ENCODE measurements around the gene ZNF221.
A peak's percentile ranks its signal among the peaks of the same experiment; 100 is the strongest.

Gene ZNF221

GRCh38 chr19:43983912-43984686 is 33.1 kb downstream of the ZNF221 start, which contains the start of gene ZNF155:
TSS of gene ZNF155 (plus strand) at chr19:43984188. CDS start at chr19:43988544, 4,356 bp downstream.
- Histone ChIP-seq H2AFZ (ENCODE audit: low read depth, low read length) (peak within 1 kb of the TSS; percentile 36), H3K4me3 (ENCODE audit: low read length) (peak within 1 kb of the TSS; percentile 80), H3K4me1 (ENCODE audit: insufficient read depth, low read length) (peaks cover 4% of the 10 kb centered on the region), H3K9me3 (ENCODE audit: low read length) (no peaks in the 10 kb centered on the region), H3K27me3 (ENCODE audit: insufficient read depth, low read length) (no peaks in the 10 kb centered on the region), H3K36me3 (ENCODE audit: insufficient read depth, low read length) (peaks cover 2% of the 10 kb centered on the region)

GRCh38 chr19:43984687-43985000 is 33.6 kb downstream of the ZNF221 start:
- Histone ChIP-seq H3K36me3 (ENCODE audit: insufficient read depth, low read length) (peaks cover 7% of the 10 kb centered on the region), H3K27me3 (ENCODE audit: insufficient read depth, low read length) (no peaks in the 10 kb centered on the region), H3K4me1 (ENCODE audit: insufficient read depth, low read length) (peaks cover 4% of the 10 kb centered on the region), H2AFZ (ENCODE audit: low read depth, low read length) (peak overlapping the region; percentile 36), H3K4me3 (ENCODE audit: low read length) (peak overlapping the region; percentile 80), H3K9me3 (ENCODE audit: low read length) (peaks cover 2% of the 10 kb centered on the region)

- no peaks in the 10 kb centered on the region for H3K9me3 ChIP-seq (ENCODE audit: low read length)
- H3K4me3 ChIP-seq (ENCODE audit: low read length) = no peak overlapping the region
- peaks cover 4% of the 10 kb centered on the region for H3K4me1 ChIP-seq (ENCODE audit: insufficient read depth, low read length)
- no peak overlapping the region for H2AFZ ChIP-seq (ENCODE audit: low read depth, low read length)
- peaks cover 29% of the 10 kb centered on the region for H3K36me3 ChIP-seq (ENCODE audit: insufficient read depth, low read length)
- no peaks in the 10 kb centered on the region for H3K27me3 ChIP-seq (ENCODE audit: insufficient read depth, low read length)
Measured at GRCh38 chr19:43997631-43998290, 46.7 kb downstream of the ZNF221 start.

- Histone ChIP-seq H3K4me1 (ENCODE audit: insufficient read depth, low read length) (peaks cover 10% of the 10 kb centered on the region), H3K9me3 (ENCODE audit: low read length) (peaks cover under 1% of the 10 kb centered on the region), H3K36me3 (ENCODE audit: insufficient read depth, low read length) (peaks cover 5% of the 10 kb centered on the region), H2AFZ (ENCODE audit: low read depth, low read length) (peak overlapping the region; percentile 76), H3K27me3 (ENCODE audit: insufficient read depth, low read length) (no peaks in the 10 kb centered on the region), H3K4me3 (ENCODE audit: low read length) (peak overlapping the region; percentile 78)
Measured at GRCh38 chr19:44002212-44002565, 51.2 kb downstream of the ZNF221 start.

- H3K36me3 ChIP-seq (ENCODE audit: insufficient read depth, low read length) = peaks cover 8% of the 10 kb centered on the region
- H3K27me3 ChIP-seq (ENCODE audit: insufficient read depth, low read length) = no peaks in the 10 kb centered on the region
- peaks cover 10% of the 10 kb centered on the region for H3K4me1 ChIP-seq (ENCODE audit: insufficient read depth, low read length)
- H3K9me3 ChIP-seq (ENCODE audit: low read length) = peaks cover 2% of the 10 kb centered on the region
- peak within 1 kb of the TSS; percentile 76 for H2AFZ ChIP-seq (ENCODE audit: low read depth, low read length)
- peak within 1 kb of the TSS; percentile 78 for H3K4me3 ChIP-seq (ENCODE audit: low read length)
Measured at GRCh38 chr19:44002566-44003460, 51.8 kb downstream of the ZNF221 start, which contains the start of gene ZNF230. TSS of gene ZNF230 (plus strand) at chr19:44002957. CDS start at chr19:44007079, 4,122 bp downstream.

GRCh38 chr19:44003461-44004009 is 52.5 kb downstream of the ZNF221 start:
- Histone ChIP-seq H2AFZ (ENCODE audit: low read depth, low read length) (peak overlapping the region; percentile 76), H3K27me3 (ENCODE audit: insufficient read depth, low read length) (no peaks in the 10 kb centered on the region), H3K9me3 (ENCODE audit: low read length) (peaks cover 7% of the 10 kb centered on the region), H3K4me3 (ENCODE audit: low read length) (peak overlapping the region; percentile 78), H3K4me1 (ENCODE audit: insufficient read depth, low read length) (peaks cover 10% of the 10 kb centered on the region), H3K36me3 (ENCODE audit: insufficient read depth, low read length) (peaks cover 12% of the 10 kb centered on the region)

GRCh38 chr19:44005973-44006372 is 54.9 kb downstream of the ZNF221 start:
- Histone ChIP-seq H2AFZ (ENCODE audit: low read depth, low read length) (no peak overlapping the region), H3K9me3 (ENCODE audit: low read length) (peaks cover 29% of the 10 kb centered on the region), H3K27me3 (ENCODE audit: insufficient read depth, low read length) (no peaks in the 10 kb centered on the region), H3K36me3 (ENCODE audit: insufficient read depth, low read length) (peaks cover 35% of the 10 kb centered on the region), H3K4me1 (ENCODE audit: insufficient read depth, low read length) (peaks cover 10% of the 10 kb centered on the region), H3K4me3 (ENCODE audit: low read length) (no peak overlapping the region)

- Histone ChIP-seq H2AFZ (ENCODE audit: low read depth, low read length) (no peak overlapping the region), H3K9me3 (ENCODE audit: low read length) (peaks cover 37% of the 10 kb centered on the region), H3K4me1 (ENCODE audit: insufficient read depth, low read length) (peaks cover 6% of the 10 kb centered on the region), H3K27me3 (ENCODE audit: insufficient read depth, low read length) (no peaks in the 10 kb centered on the region), H3K36me3 (ENCODE audit: insufficient read depth, low read length) (peaks cover 45% of the 10 kb centered on the region), H3K4me3 (ENCODE audit: low read length) (no peak overlapping the region)
Measured at GRCh38 chr19:44007473-44007872, 56.4 kb downstream of the ZNF221 start.

GRCh38 chr19:44010468-44010867 is 59.4 kb downstream of the ZNF221 start:
- Histone ChIP-seq H3K27me3 (ENCODE audit: insufficient read depth, low read length) (no peaks in the 10 kb centered on the region), H3K9me3 (ENCODE audit: low read length) (peaks cover 37% of the 10 kb centered on the region), H2AFZ (ENCODE audit: low read depth, low read length) (no peak overlapping the region), H3K36me3 (ENCODE audit: insufficient read depth, low read length) (peaks cover 45% of the 10 kb centered on the region), H3K4me1 (ENCODE audit: insufficient read depth, low read length) (no peaks in the 10 kb centered on the region), H3K4me3 (ENCODE audit: low read length) (no peak overlapping the region)

Measured in neuron (in vitro differentiated cells).